NB4 (cell line): ENCODE data around the gene NTM.

Experiments
- DNase-seq: peaks from one replicate; pipeline ENCODE4 v3.0.0; 2010; ENCODE audit warnings: low read depth
- H3K4me3 ChIP-seq: one replicate; pipeline ENCODE4 v1.5.1; 2011; ENCODE audit warnings: mild to moderate bottlenecking, low read depth, low read length, moderate library complexity
- CTCF ChIP-seq: IDR thresholded peaks from one replicate; pipeline ENCODE4 v1.5.1; 2012; ENCODE audit warnings: low read depth, low read length
- MAX ChIP-seq: IDR thresholded peaks from 2 replicates; pipeline ENCODE4 v1.6.1; 2011; ENCODE audit warnings: low read depth, low read length
- MYC ChIP-seq: IDR thresholded peaks from 2 replicates; pipeline ENCODE4 v1.6.1; 2011; ENCODE audit warnings: low read depth, low read length
- POLR2A ChIP-seq: IDR thresholded peaks from 2 replicates; pipeline ENCODE4 v1.6.1; 2011; ENCODE audit warnings: mild to moderate bottlenecking; ENCODE audit not compliant: insufficient read length; ENCODE audit errors: extremely low read depth

NTM gene

GRCh38 chr11:131998020-131998419 is 627.6 kb downstream of the NTM start:
- H3K4me3 ChIP-seq, result no peak overlapping the region
- TF ChIP-seq CTCF (no peak), POLR2A (no peak), MAX (no peak), MYC (no peak)
- no peak for DNase-seq

GRCh38 chr11:131999084-131999483 is 628.7 kb downstream of the NTM start:
- no peak for DNase-seq
- no peak overlapping the region for H3K4me3 ChIP-seq

GRCh38 chr11:131999955-132000354 is 629.5 kb downstream of the NTM start:
- H3K4me3 ChIP-seq, result no peak overlapping the region
- DNase-seq, result no peak

More at GRCh38 chr11:131999084-131999483, 628.7 kb downstream of the NTM start:
- TF ChIP-seq POLR2A (no peak), CTCF (no peak), MAX (no peak), MYC (no peak)

GRCh38 chr11:132005887-132006286 is 635.5 kb downstream of the NTM start:
- no peak for DNase-seq
- no peak overlapping the region for H3K4me3 ChIP-seq
- TF ChIP-seq CTCF, result no peak
- TF ChIP-seq MYC, result no peak
- no peak for TF ChIP-seq POLR2A
- no peak for TF ChIP-seq MAX

More at GRCh38 chr11:131999955-132000354, 629.5 kb downstream of the NTM start:
- TF ChIP-seq MYC (no peak), MAX (no peak), POLR2A (no peak), CTCF (no peak)

- H3K4me3 ChIP-seq, result no peak overlapping the region
- TF ChIP-seq MYC, result no peak
- TF ChIP-seq POLR2A, result no peak
- no peak for TF ChIP-seq MAX
- TF ChIP-seq CTCF, result no peak
- no peak for DNase-seq
These were observed 636.6 kb downstream of the NTM start for GRCh38 chr11:132006884-132007580.
